Common myeloid progenitor, CD34-positive (primary cell): Measurements from ENCODE around the gene RSPH3.
"Not testable (repeated sequence)": the region's sequence is repeated elsewhere in the genome, so short reads cannot be mapped to it uniquely, and the experiment has no call there.

Source experiments
- CTCF ChIA-PET: fragments of 350-600 bp; sonication (Branson Sonifier 250); formaldehyde crosslinking; loops from one replicate; lab custom pipeline; 2021; ENCODE audit warnings: antibody characterized with exemption; lab: Charles Lee
- POLR2A ChIA-PET: fragments of 350-600 bp; sonication (Branson Sonifier 250); formaldehyde crosslinking; loops from one replicate; lab custom pipeline; 2021; ENCODE audit warnings: antibody characterized with exemption; lab: Charles Lee
- DNase-seq, 3 donors: peaks; one replicate each; pipeline versions ENCODE4 v3.0.0 to v3.0.0-alpha.2; 2013
- H3K27ac ChIP-seq, 2 experiments: 1 replicate in 1 of 2; 2 replicates in 1 of 2; pipeline ENCODE4 v1.7.0; 2013; ENCODE audit warnings: inconsistent platforms in 2 of 2, low read length in 2 of 2, mild to moderate bottlenecking in 2 of 2, low read depth in 1 of 2, moderate library complexity in 1 of 2; ENCODE audit not compliant: severe bottlenecking in 2 of 2, insufficient read depth in 1 of 2, poor library complexity in 1 of 2
- H3K27me3 ChIP-seq, 5 experiments: replicated peaks in 2 of 5; 1 replicate in 3 of 5; 2 replicates in 2 of 5; pipeline versions ENCODE4 v1.6.1 to v1.7.0; 2013; ENCODE audit warnings: low read length in 4 of 5, mild to moderate bottlenecking in 2 of 5, moderate library complexity in 2 of 5, inconsistent platforms in 1 of 5; ENCODE audit not compliant: insufficient read depth in 5 of 5, control insufficient read depth in 4 of 5
- H3K36me3 ChIP-seq, 4 experiments: 1 replicate in 2 of 4; 2 replicates in 2 of 4; pipeline versions ENCODE4 v1.6.1 to v1.7.0; 2013; ENCODE audit warnings: low read length in 3 of 4, control low read depth in 1 of 4, mild to moderate bottlenecking in 1 of 4; ENCODE audit not compliant: control insufficient read depth in 4 of 4, insufficient read depth in 4 of 4
- H3K4me1 ChIP-seq, 4 experiments: 1 replicate in 3 of 4; 2 replicates in 1 of 4; pipeline versions ENCODE4 v1.6.1 to v1.7.1; 2013; ENCODE audit warnings: low read length in 3 of 4, mild to moderate bottlenecking in 3 of 4, control low read depth in 1 of 4, inconsistent platforms in 1 of 4, moderate library complexity in 1 of 4; ENCODE audit not compliant: control insufficient read depth in 4 of 4, insufficient read depth in 4 of 4; ENCODE audit errors: control extremely low read depth in 1 of 4
- H3K4me3 ChIP-seq, 7 experiments: 1 replicate in 4 of 7; 2 replicates in 3 of 7; pipeline versions ENCODE4 v1.5.1 to v1.7.0; 2013; ENCODE audit warnings: mild to moderate bottlenecking in 7 of 7, low read length in 6 of 7, moderate library complexity in 6 of 7, inconsistent platforms in 2 of 7, low read depth in 2 of 7, control low read depth in 1 of 7; ENCODE audit not compliant: insufficient read depth in 4 of 7, control insufficient read depth in 1 of 7; ENCODE audit errors: extremely low read depth in 1 of 7
- H3K9me3 ChIP-seq, 5 experiments: 1 replicate in 4 of 5; 2 replicates in 1 of 5; pipeline versions ENCODE4 v1.6.1 to v1.7.1; 2013; ENCODE audit warnings: low read length in 4 of 5, mild to moderate bottlenecking in 2 of 5, inconsistent platforms in 1 of 5, low read depth in 1 of 5, moderate library complexity in 1 of 5; ENCODE audit not compliant: control insufficient read depth in 4 of 5, insufficient read depth in 2 of 5; ENCODE audit errors: control extremely low read depth in 1 of 5
- WGBS: methylation state at CpG from one replicate; pipeline ENCODE4 v1.1.5; 2013; ENCODE audit not compliant: insufficient coverage; 5-methylcytosine and 5-hydroxymethylcytosine counted together

RSPH3 gene

DNA sequence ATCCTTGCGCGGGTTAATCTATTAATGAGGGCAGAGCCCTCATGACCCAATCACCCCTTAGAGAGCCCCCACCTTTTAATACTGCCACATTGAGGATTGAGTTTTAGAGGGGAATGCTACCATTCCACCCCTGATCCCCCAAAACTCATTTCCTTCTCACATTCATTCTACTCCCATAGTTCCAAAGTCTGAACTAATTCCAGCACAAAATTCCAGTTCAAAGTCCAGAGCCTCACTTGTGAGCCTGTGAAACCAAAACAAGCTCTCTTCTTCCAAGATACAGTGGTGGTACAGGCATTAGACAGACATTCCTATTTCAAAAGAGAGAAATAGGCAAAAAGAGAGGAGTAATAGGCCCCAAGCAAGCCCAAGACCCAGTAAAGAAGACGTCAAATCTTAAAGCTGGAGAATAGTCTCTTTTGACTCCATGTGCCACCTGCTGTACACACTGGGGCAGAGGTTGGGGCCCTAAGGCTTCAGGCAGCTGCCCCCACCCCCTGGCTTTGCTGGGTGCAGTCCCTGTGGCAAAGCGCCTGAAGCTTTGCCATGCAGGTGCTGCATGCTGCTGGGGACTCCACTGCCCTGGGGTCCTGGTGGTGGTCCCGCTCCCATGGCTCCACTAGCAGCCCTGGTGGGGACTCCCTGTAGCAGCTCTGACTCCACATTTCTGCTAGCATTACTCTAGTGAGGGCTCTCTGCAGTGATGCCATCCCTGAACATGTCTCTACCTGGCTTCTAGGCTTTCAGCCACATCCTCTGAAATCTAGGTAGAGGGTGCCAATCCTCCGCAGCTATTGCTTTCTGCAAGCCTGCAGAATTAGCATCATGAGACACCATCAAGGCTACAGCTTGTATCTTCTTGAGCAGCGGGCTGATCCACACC is 41.3 kb downstream of the RSPH3 start:
- ChIA-PET CTCF (interaction anchor here (1.1 to 2.1 kb wide), 4 partner anchors 11 to 243 kb away, joined by 3 to 7 read pairs (median 4); no protein-coding TSS in a partner anchor), POLR2A (interaction anchor here (0.6 kb wide), 1 partner anchor 22 kb away, joined by 3 read pairs; no protein-coding TSS in a partner anchor)
- Histone ChIP-seq H3K9me3 (no peaks in the 10 kb centered on the region), H3K4me3 (no peak overlapping the region), H3K4me1 (no peaks in the 10 kb centered on the region), H3K36me3 (no peaks in the 10 kb centered on the region), H3K27me3 (no peaks in the 10 kb centered on the region), H3K27ac (no peak overlapping the region)
- 68% methylated on average over 7 of the region's 7 CpGs for WGBS
- DNase-seq, result no peak

GRCh38 chr6:158955255-158955654 is 44.7 kb downstream of the RSPH3 start:
- no CpG with 5 or more reads among the region's 3 CpGs for WGBS
- Histone ChIP-seq H3K4me3 (no peak overlapping the region), H3K4me1 (no peaks in the 10 kb centered on the region), H3K9me3 (no peaks in the 10 kb centered on the region), H3K36me3 (no peaks in the 10 kb centered on the region), H3K27ac (no peak overlapping the region), H3K27me3 (no peaks in the 10 kb centered on the region)
- ChIA-PET CTCF (no interaction called here), POLR2A (no interaction called here)
- DNase-seq, result no peak

DNA sequence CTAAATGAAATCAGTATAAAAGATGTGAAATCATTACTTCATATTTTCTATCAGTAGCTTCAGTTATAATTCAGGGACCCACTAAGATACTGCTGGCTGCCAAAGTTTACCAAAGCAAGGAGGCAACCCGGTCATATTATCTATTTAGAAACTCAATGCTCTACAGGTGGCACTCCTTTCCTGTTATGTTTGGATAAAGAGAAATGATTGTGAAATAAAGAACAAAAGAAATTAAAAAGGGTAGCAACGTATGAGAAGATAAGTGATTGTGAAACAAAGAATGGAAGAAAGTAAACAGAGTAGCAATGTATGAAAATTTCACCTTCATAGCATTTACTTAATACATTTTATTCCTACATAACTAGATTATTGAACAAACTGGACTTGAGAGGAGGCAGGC is 45.2 kb downstream of the RSPH3 start:
- POLR2A ChIA-PET, result interaction anchor here (0.5 kb wide), 1 partner anchor 157 kb away, joined by 3 read pairs; no protein-coding TSS in a partner anchor
- Histone ChIP-seq H3K4me3 (no peak overlapping the region), H3K4me1 (no peaks in the 10 kb centered on the region), H3K36me3 (no peaks in the 10 kb centered on the region), H3K9me3 (no peaks in the 10 kb centered on the region), H3K27me3 (no peaks in the 10 kb centered on the region), H3K27ac (no peak overlapping the region)
- no peak for DNase-seq
- CTCF ChIA-PET, result no interaction called here
- WGBS, result no CpG with 5 or more reads among the region's 2 CpGs

DNA sequence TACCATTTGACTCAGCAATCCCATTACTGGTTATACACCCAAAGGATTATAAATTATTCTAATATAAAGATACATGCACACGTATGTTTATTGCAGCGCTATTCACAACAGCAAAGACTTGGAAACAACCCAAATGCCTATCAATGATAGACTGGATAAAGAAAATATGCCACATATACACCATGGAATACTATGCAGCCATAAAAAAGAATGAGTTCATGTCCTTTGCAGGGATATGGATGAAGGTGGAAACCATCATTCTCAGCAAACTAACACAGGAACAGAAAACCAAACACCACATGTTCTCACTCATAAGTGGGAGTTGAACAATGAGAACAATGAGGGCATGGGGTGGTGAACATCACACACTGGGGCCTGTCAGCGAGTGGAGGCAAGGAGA is 48.0 kb downstream of the RSPH3 start:
- WGBS, result 100% methylated on average over 1 of the region's 3 CpGs
- H3K4me3 ChIP-seq, H3K4me1 ChIP-seq, POLR2A ChIA-PET, CTCF ChIA-PET, DNase-seq, H3K9me3 ChIP-seq, H3K36me3 ChIP-seq, H3K27me3 ChIP-seq, H3K27ac ChIP-seq: not testable (repeated sequence)

DNA sequence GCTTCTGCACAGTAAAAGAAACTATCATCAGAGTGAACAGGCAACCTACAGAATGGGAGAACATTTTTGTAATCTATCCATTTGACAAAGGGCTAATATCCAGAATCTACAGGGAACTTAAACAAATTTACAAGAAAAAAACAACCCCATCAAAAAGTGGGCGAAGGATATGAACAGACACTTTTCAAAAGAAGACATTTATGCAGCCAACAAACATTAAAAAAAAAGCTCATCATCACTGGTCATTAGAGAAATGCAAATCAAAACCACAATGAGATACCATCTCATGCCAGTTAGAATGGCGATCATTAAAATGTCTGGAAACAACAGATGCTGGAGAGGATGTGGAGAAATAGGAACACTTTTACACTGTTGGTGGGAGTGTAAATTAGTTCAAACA is 48.4 kb downstream of the RSPH3 start:
- H3K27me3 ChIP-seq, POLR2A ChIA-PET, CTCF ChIA-PET, H3K4me1 ChIP-seq, H3K4me3 ChIP-seq, H3K27ac ChIP-seq, DNase-seq, H3K9me3 ChIP-seq, H3K36me3 ChIP-seq: not testable (repeated sequence)
- no CpG with 5 or more reads among the region's 2 CpGs for WGBS

- no peak for DNase-seq
- Histone ChIP-seq H3K4me3 (no peak overlapping the region), H3K36me3 (no peaks in the 10 kb centered on the region), H3K27ac (no peak overlapping the region), H3K9me3 (peaks cover 0 to 3% (median 0%) of the 10 kb centered on the region in 5 experiments), H3K27me3 (no peaks in the 10 kb centered on the region), H3K4me1 (no peaks in the 10 kb centered on the region)
- WGBS, result 93% methylated on average over 5 of the region's 8 CpGs
- ChIA-PET CTCF (no interaction called here), POLR2A (no interaction called here)
Observed at GRCh38 chr6:158947284-158947683, 52.7 kb downstream of the RSPH3 start.

DNA sequence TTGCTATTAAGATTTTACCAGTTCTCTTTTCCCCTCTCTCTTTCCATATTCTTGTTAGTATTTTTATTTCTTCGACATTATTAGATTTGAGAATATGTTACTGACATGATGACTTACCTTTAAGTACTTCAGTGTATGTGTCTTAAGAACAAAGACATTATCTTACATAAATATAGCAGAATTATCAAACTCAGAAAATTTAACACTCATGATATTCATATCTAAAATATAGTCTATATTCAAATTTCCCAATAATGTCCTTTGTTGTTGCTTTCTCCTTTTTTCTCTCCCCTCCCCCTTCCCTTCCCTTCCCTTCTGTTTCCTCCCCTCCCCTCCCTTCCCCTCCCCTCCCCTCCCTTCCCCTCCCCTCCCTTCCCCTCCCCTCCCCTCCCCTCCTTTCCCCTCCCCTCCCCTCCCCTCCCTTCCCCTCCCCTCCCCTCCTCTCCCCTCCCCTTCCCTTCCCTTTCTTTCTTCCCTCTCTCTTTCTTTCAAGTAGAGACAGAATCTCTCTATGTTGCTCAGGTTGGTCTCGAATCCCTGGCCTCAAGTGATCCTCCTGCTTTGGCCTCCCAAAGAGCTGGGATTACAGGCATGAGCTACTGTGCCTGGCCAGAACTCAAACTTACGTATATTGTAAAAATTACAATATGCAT is 56.5 kb downstream of the RSPH3 start:
- DNase-seq, result no peak
- CTCF ChIA-PET, result interaction anchor here (1.5 kb wide), 1 partner anchor 21 kb away, joined by 3 read pairs; no protein-coding TSS in a partner anchor
- Histone ChIP-seq H3K9me3 (peaks cover 0 to 5% (median 0%) of the 10 kb centered on the region in 5 experiments), H3K4me1 (peaks cover 0 to 13% (median 8%) of the 10 kb centered on the region in 4 experiments), H3K4me3 (no peak overlapping the region), H3K27me3 (peaks cover 0 to 10% (median 3%) of the 10 kb centered on the region in 5 experiments), H3K27ac (no peak overlapping the region), H3K36me3 (no peaks in the 10 kb centered on the region)
- POLR2A ChIA-PET, result no interaction called here
- WGBS, result 100% methylated on average over 1 of the region's 3 CpGs
